K562 (cell line): ENCODE data around the gene MBOAT7. TPM values are rescaled to one million over a fixed set of nuclear protein-coding genes. Genes with fewer than 3 reads are reported as not detected.

ENCODE experiments used
- ATAC-seq: fragments of 200-7000 bp; cut with Tn5 transposase; 3 replicates; pipeline ENCODE4 v1.9.1; 2020; ENCODE audit warnings: moderate library complexity
- BruUV-seq: library from RNA; stranded (reverse); fragments of 400-500 nt; replicated peaks from 2 replicates; lab custom pipeline; 2021; lab: Mats Ljungman, UMichigan
- CTCF ChIA-PET: fragments of 300-600 bp; formaldehyde crosslinking; extraction: SDS; loops from one replicate; lab custom pipeline; 2021; ENCODE audit warnings: low intra/inter-chr PET ratio; lab: Yijun Ruan, JAX
- POLR2A ChIA-PET: fragments of 300-600, 350-650 bp; sonication (Branson Sonifier 250); formaldehyde crosslinking; extraction: SDS; loops from one replicate; lab custom pipeline; 2021; ENCODE audit warnings: antibody characterized with exemption, inconsistent platforms; lab: Yijun Ruan, JAX
- DNase-seq, 4 experiments: peaks; one replicate each; pipeline versions ENCODE4 v3.0.0 to v3.0.0-alpha.2; 2011 to 2018; ENCODE audit warnings: low spot score in 3 of 4, mixed read lengths in 3 of 4; ENCODE audit errors: extremely low read depth in 1 of 4
- FAIRE-seq: peaks from 2 replicates; lab custom pipeline; 2011; peaks lifted over from hg19 to GRCh38; lab: Jason Lieb, UNC
- H2AFZ ChIP-seq: 2 replicates; pipeline ENCODE4 v1.6.0; 2011; ENCODE audit warnings: low read depth, low read length, control low read depth, inconsistent platforms
- H3K27ac ChIP-seq: fragments of 200-600 bp; 3 replicates; pipeline ENCODE4 v1.8.0; 2011; ENCODE audit warnings: low read depth, mild to moderate bottlenecking, control low read depth, inconsistent platforms, low read length, moderate library complexity, mixed read lengths; ENCODE audit errors: extremely low read depth
- H3K27me3 ChIP-seq, 2 experiments: fragments of 300-600 bp in 1 of 2; 2 replicates in 1 of 2; 3 replicates in 1 of 2; pipeline versions ENCODE4 v1.6.0 to v1.8.0; 2011; ENCODE audit warnings: inconsistent platforms in 2 of 2, low read length in 2 of 2, mild to moderate bottlenecking in 1 of 2, mixed read lengths in 1 of 2, moderate library complexity in 1 of 2; ENCODE audit not compliant: control insufficient read depth in 2 of 2, insufficient read depth in 2 of 2
- H3K36me3 ChIP-seq: fragments of 300-600 bp; 3 replicates; pipeline ENCODE4 v1.8.0; 2011; ENCODE audit warnings: mild to moderate bottlenecking, low read length, inconsistent platforms; ENCODE audit not compliant: control insufficient read depth, insufficient read depth
- H3K4me1 ChIP-seq, 2 experiments: fragments of 200-600 bp in 1 of 2; replicated peaks in 1 of 2; 2 replicates in 1 of 2; 3 replicates in 1 of 2; pipeline versions ENCODE4 v1.5.1 to v1.8.0; 2011; ENCODE audit warnings: inconsistent platforms in 2 of 2, low read length in 2 of 2, mild to moderate bottlenecking in 1 of 2, mixed read lengths in 1 of 2, moderate library complexity in 1 of 2; ENCODE audit not compliant: control insufficient read depth in 2 of 2, insufficient read depth in 2 of 2
- H3K4me2 ChIP-seq: 2 replicates; pipeline ENCODE4 v1.6.1; 2011; ENCODE audit warnings: low read length, control low read depth, inconsistent platforms, mixed read lengths; ENCODE audit not compliant: insufficient read depth
- H3K4me3 ChIP-seq: fragments of 200-600 bp; sonication (generic), shearing (Covaris generic); 2 replicates; pipeline ENCODE4 v1.5.1; 2016; ENCODE audit warnings: control low read depth, inconsistent platforms
- H3K79me2 ChIP-seq: fragments of 200-600 bp; 3 replicates; pipeline ENCODE4 v1.8.0; 2011; ENCODE audit warnings: low read length, inconsistent platforms; ENCODE audit not compliant: control insufficient read depth, insufficient read depth
- H3K9ac ChIP-seq, 2 experiments: 2 replicates each; pipeline versions ENCODE4 v1.6.0 to v1.6.1; 2011; ENCODE audit warnings: low read depth in 2 of 2, low read length in 2 of 2, control low read depth in 1 of 2, inconsistent platforms in 1 of 2, mild to moderate bottlenecking in 1 of 2, mixed read lengths in 1 of 2; ENCODE audit not compliant: insufficient read depth in 1 of 2
- H3K9me1 ChIP-seq: one replicate; pipeline ENCODE4 v1.6.0; 2011; ENCODE audit warnings: inconsistent platforms, mild to moderate bottlenecking, low read length, moderate library complexity; ENCODE audit not compliant: control insufficient read depth, insufficient read depth
- H3K9me3 ChIP-seq: replicated peaks from 2 replicates; pipeline ENCODE4 v1.5.1; 2011; ENCODE audit warnings: low read depth, low read length, inconsistent platforms; ENCODE audit not compliant: control insufficient read depth, insufficient read depth
- H4K20me1 ChIP-seq: replicated peaks from 2 replicates; pipeline ENCODE4 v1.6.1; 2011; ENCODE audit warnings: low read length, inconsistent platforms, mixed read lengths; ENCODE audit not compliant: control insufficient read depth, insufficient read depth
- ATF7 ChIP-seq: fragments of 450-650 bp; IDR thresholded peaks from 2 replicates; pipeline ENCODE4 v1.7.1; 2014; ENCODE audit warnings: mild to moderate bottlenecking, moderate library complexity
- BCLAF1 ChIP-seq, 2 experiments: fragments of 450-650 bp in 1 of 2; IDR thresholded peaks; 2 replicates each; pipeline ENCODE4 v1.6.1; 2011 to 2017; ENCODE audit warnings: low read depth in 2 of 2, antibody characterized with exemption in 1 of 2, borderline replicate concordance in 1 of 2, low read length in 1 of 2, mild to moderate bottlenecking in 1 of 2, mixed read lengths in 1 of 2; ENCODE audit not compliant: control insufficient read depth in 1 of 2
- KAT2B ChIP-seq: IDR thresholded peaks from one replicate; pipeline ENCODE4 v1.6.1; 2012; ENCODE audit warnings: low read depth, mild to moderate bottlenecking, control low read depth, inconsistent platforms, low read length, moderate library complexity
- KHSRP ChIP-seq: fragments of 450-650 bp; IDR thresholded peaks from 2 replicates; pipeline ENCODE4 v1.6.1; 2017
- MXD1 ChIP-seq: fragments of 250-450 bp; sonication (Bioruptor Pico); IDR thresholded peaks from 2 replicates; pipeline ENCODE4 v1.8.0; 2021; ENCODE audit warnings: borderline replicate concordance, mild to moderate bottlenecking, moderate library complexity; ENCODE audit not compliant: poor library complexity, severe bottlenecking
- NEUROD1 ChIP-seq: fragments of 150-350 bp; IDR thresholded peaks from 2 replicates; pipeline ENCODE4 v1.6.1; 2014; ENCODE audit warnings: borderline replicate concordance, low read length, low read depth; ENCODE audit not compliant: partially characterized antibody
- RBM14 ChIP-seq: fragments of 200-400 bp; formaldehyde crosslinking; IDR thresholded peaks from 2 replicates; pipeline ENCODE4 v1.6.1; 2018; ENCODE audit warnings: low read depth, mild to moderate bottlenecking, low read length, moderate library complexity, borderline replicate concordance; ENCODE audit not compliant: insufficient read depth
- RFX7 ChIP-seq: fragments of 250-450 bp; sonication (Bioruptor Pico); IDR thresholded peaks from 2 replicates; pipeline ENCODE4 v1.5.1; 2021; ENCODE audit warnings: mild to moderate bottlenecking
- SMARCA4 ChIP-seq: fragments of 450-650 bp; IDR thresholded peaks from 2 replicates; pipeline ENCODE4 v1.6.1; 2016
- STAT5B ChIP-seq: fragments of 250-450 bp; sonication (Bioruptor Pico); IDR thresholded peaks from 2 replicates; pipeline ENCODE4 v1.8.0; 2021; ENCODE audit warnings: mild to moderate bottlenecking, inconsistent platforms
- YY1 ChIP-seq, 3 experiments: IDR thresholded peaks; 2 replicates each; pipeline ENCODE4 v1.6.1; 2011; ENCODE audit warnings: low read length in 2 of 3, mild to moderate bottlenecking in 2 of 3, moderate library complexity in 2 of 3, borderline replicate concordance in 1 of 3, control low read depth in 1 of 3, low read depth in 1 of 3; ENCODE audit not compliant: insufficient read depth in 3 of 3, insufficient replicate concordance in 2 of 3, control insufficient read depth in 1 of 3, insufficient read length in 1 of 3; ENCODE audit errors: extremely low read depth in 1 of 3
- ZBTB1 ChIP-seq: sonication (generic); formaldehyde crosslinking; IDR thresholded peaks from 2 replicates; pipeline ENCODE4 v1.8.1; 2023; ENCODE audit warnings: missing genetic modification reagents, low read depth, mild to moderate bottlenecking, borderline replicate concordance
- ZBTB26 ChIP-seq: fragments of 450-650 bp; formaldehyde crosslinking; IDR thresholded peaks from 2 replicates; pipeline ENCODE4 v1.4.0; 2022; ENCODE audit warnings: missing genetic modification characterization
- WGBS: fragments of 100-300 bp; shearing (Covaris generic); methylation state at CpG from one replicate; pipeline ENCODE4 v1.1.6; 2016; ENCODE audit warnings: low coverage, mixed read lengths; ENCODE audit not compliant: insufficient coverage; ENCODE audit errors: missing lambda C conversion rate; 5-methylcytosine and 5-hydroxymethylcytosine counted together
- in situ Hi-C: fragments of 300-500 bp; cut with MboI; formaldehyde crosslinking; loops from 4 replicates; pipeline ENCODE4 v1.15.0; 2018; ENCODE audit warnings: inconsistent platforms, mixed read lengths
- intact Hi-C: fragments of 100-400 bp; cut with micrococcal nuclease; formaldehyde crosslinking; loops from 2 replicates; pipeline ENCODE4 v1.14.2; 2022
- polyA plus RNA-seq, 8 experiments: library from polyadenylated mRNA; depleted of rRNA in 4 of 8; stranded (reverse) in 5 of 8; unstranded in 3 of 8; fragments of >200 nt; fragmentation: Nextera tagmentation in 2 of 8; fragmentation: Illumina TruSeq in 1 of 8; extraction: Ambion mirVana in 2 of 8; extraction: Trizol in 1 of 8; gene quantifications; 2 replicates each; pipeline versions ENCODE4 v1.2.1 to v1.2.3, GENCODE V29; 2011 to 2014; ENCODE audit warnings: inconsistent platforms in 1 of 8, missing spikeins in 1 of 8
- total RNA-seq, 7 experiments: library from RNA; depleted of rRNA in 6 of 7; stranded (reverse); fragments of >200 nt in 6 of 7; fragmentation: Illumina TruSeq in 2 of 7; extraction: Trizol in 2 of 7; gene quantifications; 2 replicates each; pipeline versions ENCODE4 v1.2.1 to v1.2.3, GENCODE V29; 2011 to 2021; ENCODE audit warnings: low replicate concordance in 1 of 7

Gene MBOAT7
- total and polyA plus RNA-seq, 9 of the 15 experiments (the other 6 are each of a cell fraction or from before 2014, with no cell fraction given): 1.4 to 153 (median 56.1) TPM

- TF ChIP-seq RBM14: no peak
- TF ChIP-seq STAT5B: no peak
- TF ChIP-seq KAT2B: no peak
- no peak for TF ChIP-seq KHSRP
- TF ChIP-seq BCLAF1 (IDR thresholded peaks at IDR 0.05; ENCODE audit: borderline replicate concordance in 1 of 2, control insufficient read depth in 1 of 2, low read depth in 2 of 2, low read length in 1 of 2): no peak
Measured at GRCh38 chr19:54142166-54142780, 47.1 kb downstream of the MBOAT7 start (continued).

GRCh38 chr19:54141356-54141755 is 48.0 kb downstream of the MBOAT7 start:
- Histone ChIP-seq H3K79me2 (peaks cover 52% of the 10 kb centered on the region), H3K4me1 (peaks cover 10 to 25% of the 10 kb centered on the region in 2 experiments; a peak in 4 of 5 replicates), H4K20me1 (peaks cover 26% of the 10 kb centered on the region), H3K27ac (no peak overlapping the region), H2AFZ (no peak overlapping the region), H3K36me3 (peaks cover 77% of the 10 kb centered on the region), H3K9ac (no peak overlapping the region), H3K9me1 (peaks cover 16% of the 10 kb centered on the region), H3K9me3 (no peaks in the 10 kb centered on the region), H3K27me3 (no peaks in the 10 kb centered on the region), H3K4me2 (no peak overlapping the region), H3K4me3 (no peak overlapping the region)
- ATAC-seq (no peak), FAIRE-seq (no peak), DNase-seq (no peak)
- CTCF ChIA-PET: no interaction called here
- intact Hi-C loops (no loop called here), in situ Hi-C loops (no loop called here)
- BruUV-seq: no TSS peak
- POLR2A ChIA-PET: interaction anchor here (1.1 kb wide), 1 partner anchor 14 kb away, joined by 3 read pairs; no protein-coding TSS in a partner anchor
- WGBS: 95% methylated on average over 3 of the region's 3 CpGs
- TF ChIP-seq SMARCA4: no peak
- TF ChIP-seq RFX7 (CRISPR knock-in tag): no peak
- TF ChIP-seq MXD1 (CRISPR knock-in tag): no peak
- TF ChIP-seq YY1 (IDR thresholded peaks at IDR 0.05; ENCODE audit: borderline replicate concordance in 1 of 3, control insufficient read depth in 1 of 3, extremely low read depth in 1 of 3, insufficient read depth in 3 of 3, insufficient read length in 1 of 3, insufficient replicate concordance in 2 of 3, low read depth in 1 of 3, low read length in 2 of 3): no peak
- no peak for TF ChIP-seq NEUROD1
- no peak for TF ChIP-seq ZBTB1 (CRISPR knock-in tag)
- TF ChIP-seq ZBTB26 (CRISPR knock-in tag): no peak
- no peak for TF ChIP-seq ATF7
